Smooth muscle cell (in vitro differentiated cells): ENCODE data around the gene CEP85L. TPM values are rescaled to one million over a fixed set of nuclear protein-coding genes. Genes with fewer than 3 reads are reported as not detected.

ENCODE experiments used
- DNase-seq: peaks from one replicate; lab custom pipeline; 2025; ENCODE audit not compliant: unreplicated experiment; lab: John Stamatoyannopoulos, UW
- H2AFZ ChIP-seq: fragments of 200-600 bp; sonication (generic); 2 replicates; pipeline ENCODE4 v1.6.0; 2016; ENCODE audit warnings: antibody characterized with exemption, low read depth, mild to moderate bottlenecking
- H3F3A ChIP-seq: fragments of 200-600 bp; sonication (generic); 2 replicates; pipeline ENCODE4 v1.6.0; 2017; ENCODE audit warnings: antibody characterized with exemption, low read depth
- H3K27ac ChIP-seq: fragments of 200-600 bp; sonication (generic); 2 replicates; pipeline ENCODE4 v1.5.1; 2016; ENCODE audit warnings: low read depth, mild to moderate bottlenecking
- H3K27me3 ChIP-seq: fragments of 200-600 bp; sonication (generic); 2 replicates; pipeline ENCODE4 v1.6.1; 2016; ENCODE audit warnings: low read depth, mild to moderate bottlenecking
- H3K36me3 ChIP-seq: fragments of 200-600 bp; sonication (generic); 2 replicates; pipeline ENCODE4 v1.5.1; 2016; ENCODE audit warnings: low read depth
- H3K4me1 ChIP-seq: fragments of 200-600 bp; sonication (generic); 2 replicates; pipeline ENCODE4 v1.5.1; 2016; ENCODE audit warnings: low read depth
- H3K4me2 ChIP-seq: fragments of 200-600 bp; sonication (generic); 2 replicates; pipeline ENCODE4 v1.6.0; 2016; ENCODE audit warnings: mild to moderate bottlenecking
- H3K4me3 ChIP-seq: fragments of 200-600 bp; sonication (generic); 2 replicates; pipeline ENCODE4 v1.5.1; 2016; ENCODE audit warnings: mild to moderate bottlenecking
- H3K79me2 ChIP-seq: fragments of 200-600 bp; sonication (generic); 2 replicates; pipeline ENCODE4 v1.6.0; 2016; ENCODE audit warnings: low read depth, mild to moderate bottlenecking
- H3K9ac ChIP-seq: fragments of 200-600 bp; sonication (generic); 2 replicates; pipeline ENCODE4 v1.6.0; 2016; ENCODE audit warnings: low read depth
- H3K9me3 ChIP-seq: fragments of 200-600 bp; sonication (generic); replicated peaks from 2 replicates; pipeline ENCODE4 v1.5.1; 2016; ENCODE audit warnings: low read depth
- H4K20me1 ChIP-seq: fragments of 200-600 bp; sonication (generic); 2 replicates; pipeline ENCODE4 v1.6.0; 2016; ENCODE audit warnings: low read depth
- WGBS: methylation state at CpG from one replicate; pipeline ENCODE4 v1.1.7; 2016; ENCODE audit warnings: low lambda C conversion rate; 5-methylcytosine and 5-hydroxymethylcytosine counted together
- polyA plus RNA-seq: library from polyadenylated mRNA; unstranded; fragments of >200 nt; fragmentation: Nextera tagmentation; extraction: Ambion mirVana; gene quantifications from 2 replicates; pipeline ENCODE4 v1.2.1, GENCODE V29; 2016
- total RNA-seq: library from RNA; depleted of rRNA; stranded (reverse); fragments of >200 nt; gene quantifications from 2 replicates; pipeline ENCODE4 v1.2.3, GENCODE V29; 2014
- TF ChIP-seq, protein P1 (sequence below): fragments of 200-600 bp; sonication (generic); IDR thresholded peaks from 2 replicates; pipeline ENCODE4 v1.5.1; 2017; ENCODE audit warnings: borderline replicate concordance, mild to moderate bottlenecking, antibody characterized with exemption; ENCODE audit not compliant: insufficient read depth, poor library complexity, severe bottlenecking

The CEP85L gene
- total and polyA plus RNA-seq, 2 experiments from 2014 or later: 36.5 to 65.6 TPM

- H3K79me2 ChIP-seq: peaks cover 67% of the 10 kb centered on the region
- TF ChIP-seq, protein P1, sequence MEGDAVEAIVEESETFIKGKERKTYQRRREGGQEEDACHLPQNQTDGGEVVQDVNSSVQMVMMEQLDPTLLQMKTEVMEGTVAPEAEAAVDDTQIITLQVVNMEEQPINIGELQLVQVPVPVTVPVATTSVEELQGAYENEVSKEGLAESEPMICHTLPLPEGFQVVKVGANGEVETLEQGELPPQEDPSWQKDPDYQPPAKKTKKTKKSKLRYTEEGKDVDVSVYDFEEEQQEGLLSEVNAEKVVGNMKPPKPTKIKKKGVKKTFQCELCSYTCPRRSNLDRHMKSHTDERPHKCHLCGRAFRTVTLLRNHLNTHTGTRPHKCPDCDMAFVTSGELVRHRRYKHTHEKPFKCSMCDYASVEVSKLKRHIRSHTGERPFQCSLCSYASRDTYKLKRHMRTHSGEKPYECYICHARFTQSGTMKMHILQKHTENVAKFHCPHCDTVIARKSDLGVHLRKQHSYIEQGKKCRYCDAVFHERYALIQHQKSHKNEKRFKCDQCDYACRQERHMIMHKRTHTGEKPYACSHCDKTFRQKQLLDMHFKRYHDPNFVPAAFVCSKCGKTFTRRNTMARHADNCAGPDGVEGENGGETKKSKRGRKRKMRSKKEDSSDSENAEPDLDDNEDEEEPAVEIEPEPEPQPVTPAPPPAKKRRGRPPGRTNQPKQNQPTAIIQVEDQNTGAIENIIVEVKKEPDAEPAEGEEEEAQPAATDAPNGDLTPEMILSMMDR: no peak
Measured at GRCh38 chr6:118523216-118523615, 128.2 kb downstream of the CEP85L start.

DNA sequence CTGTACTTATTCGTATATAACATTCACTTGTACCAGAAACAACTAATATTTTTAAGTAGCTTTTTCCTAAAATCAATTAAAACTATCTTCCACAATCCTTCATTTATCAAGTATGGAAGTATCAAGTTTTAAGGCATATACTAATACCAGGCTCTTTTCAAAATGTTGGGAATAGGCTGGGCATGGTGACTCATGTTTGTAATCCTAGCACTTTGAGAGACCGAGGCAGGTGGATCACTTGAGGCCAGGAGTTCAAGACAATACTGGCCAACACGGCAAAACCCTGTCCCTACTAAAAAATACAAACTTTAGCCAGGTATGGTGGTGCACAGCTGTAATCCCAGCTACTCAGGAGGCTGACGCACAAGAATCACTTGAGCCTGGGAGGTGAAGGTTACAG lies 129.0 kb downstream of the CEP85L start:
- Histone ChIP-seq H3K4me1 (no peaks in the 10 kb centered on the region), H3K9ac (no peak overlapping the region), H3K27me3 (no peaks in the 10 kb centered on the region), H3K27ac (no peak overlapping the region), H3K4me2 (no peak overlapping the region), H3K36me3 (peaks cover 10% of the 10 kb centered on the region), H4K20me1 (peaks cover 91% of the 10 kb centered on the region), H2AFZ (no peak overlapping the region), H3K4me3 (no peak overlapping the region), H3K79me2 (peaks cover 59% of the 10 kb centered on the region), H3F3A (no peaks in the 10 kb centered on the region), H3K9me3 (no peaks in the 10 kb centered on the region)
- WGBS: 98% methylated on average over 4 of the region's 4 CpGs
- TF ChIP-seq, protein P1: no peak
- no peak for DNase-seq

More at GRCh38 chr6:118523216-118523615, 128.2 kb downstream of the CEP85L start:
- Histone ChIP-seq H3K27ac (no peak overlapping the region), H3K9ac (no peak overlapping the region), H2AFZ (no peak overlapping the region), H3K9me3 (no peaks in the 10 kb centered on the region), H3K4me3 (no peak overlapping the region), H3K27me3 (no peaks in the 10 kb centered on the region), H3K4me1 (no peaks in the 10 kb centered on the region), H4K20me1 (peaks cover 96% of the 10 kb centered on the region), H3K36me3 (peaks cover 10% of the 10 kb centered on the region), H3K4me2 (no peak overlapping the region), H3F3A (no peaks in the 10 kb centered on the region)
- DNase-seq: no peak
- 95% methylated on average over 5 of the region's 5 CpGs for WGBS

DNA sequence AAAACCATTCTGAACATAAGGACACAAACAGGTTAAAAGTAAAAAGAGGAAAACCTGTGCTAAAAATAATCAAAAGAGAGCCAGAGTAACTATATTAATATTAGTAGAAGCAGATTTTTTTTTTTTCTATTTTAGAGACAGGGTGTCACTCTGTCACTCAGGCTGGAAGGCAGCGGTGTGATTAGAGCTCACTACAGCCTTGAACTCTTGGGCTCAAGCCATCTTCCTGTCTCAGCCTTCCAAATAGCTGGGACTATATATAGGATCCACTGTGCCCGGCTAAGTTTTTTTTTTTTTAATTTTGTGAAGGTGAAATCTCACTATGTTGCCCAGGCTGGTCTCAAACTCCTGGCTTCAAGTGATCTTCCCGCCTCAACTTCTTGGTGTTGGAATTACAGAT lies 136.7 kb downstream of the CEP85L start:
- H3K4me3 ChIP-seq: no peak overlapping the region
- H3K27ac ChIP-seq: no peak overlapping the region
- no peak for DNase-seq
- peaks cover 88% of the 10 kb centered on the region for H4K20me1 ChIP-seq
- WGBS: 96% methylated on average over 3 of the region's 3 CpGs
- no peaks in the 10 kb centered on the region for H3K9me3 ChIP-seq
- H3K9ac ChIP-seq: no peak overlapping the region
- no peaks in the 10 kb centered on the region for H3K27me3 ChIP-seq
- H2AFZ ChIP-seq: no peak overlapping the region
- no peaks in the 10 kb centered on the region for H3F3A ChIP-seq
- H3K79me2 ChIP-seq: peaks cover 34% of the 10 kb centered on the region
- no peaks in the 10 kb centered on the region for H3K36me3 ChIP-seq
- no peaks in the 10 kb centered on the region for H3K4me1 ChIP-seq
- H3K4me2 ChIP-seq: no peak overlapping the region
- TF ChIP-seq, protein P1: no peak

- H3F3A ChIP-seq: no peaks in the 10 kb centered on the region
- no peak for DNase-seq
- H2AFZ ChIP-seq: no peak overlapping the region
- no peaks in the 10 kb centered on the region for H3K4me1 ChIP-seq
- TF ChIP-seq, protein P1: no peak
- peaks cover 52% of the 10 kb centered on the region for H3K79me2 ChIP-seq
- 96% methylated on average over 4 of the region's 4 CpGs for WGBS
- no peaks in the 10 kb centered on the region for H3K9me3 ChIP-seq
- H3K36me3 ChIP-seq: no peaks in the 10 kb centered on the region
- H3K4me2 ChIP-seq: no peak overlapping the region
- H3K27ac ChIP-seq: no peak overlapping the region
- H3K9ac ChIP-seq: no peak overlapping the region
- H4K20me1 ChIP-seq: peaks cover 98% of the 10 kb centered on the region
- no peaks in the 10 kb centered on the region for H3K27me3 ChIP-seq
- no peak overlapping the region for H3K4me3 ChIP-seq
Measured at GRCh38 chr6:118511930-118512715, 139.3 kb downstream of the CEP85L start.
